ENCODE results near the gene MAVS.

DNA sequence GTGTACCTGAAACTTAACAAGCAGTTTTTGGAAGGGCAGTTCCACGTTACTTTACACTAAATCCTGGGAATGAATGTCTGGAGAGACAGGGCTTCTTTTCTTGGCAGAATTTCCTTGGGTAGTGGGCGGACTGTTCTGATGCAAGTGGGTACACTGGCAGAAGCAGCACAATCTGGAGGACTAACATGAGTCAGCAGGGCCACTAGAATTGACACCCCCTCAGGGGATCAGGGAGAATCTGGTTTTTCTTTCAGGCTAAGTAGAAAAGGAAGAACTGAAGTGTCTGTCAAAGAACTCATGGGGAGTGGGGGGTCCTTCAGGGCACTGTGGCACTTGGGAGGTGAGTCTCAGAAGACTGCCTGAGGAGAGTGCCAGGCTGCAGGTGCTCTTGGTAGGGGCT is 77.2 kb downstream of the MAVS start:
- TF ChIP-seq CTCF (IDR thresholded peaks at IDR 0.05; ENCODE audit: poor library complexity) (no peak), EZH2phosphoT487 (IDR thresholded peaks at IDR 0.05; ENCODE audit: low read depth, severe bottlenecking, unreplicated experiment) (no peak)

Data from hepatocyte (in vitro differentiated cells).